Measurements from ENCODE around the gene EVPL.
"Not testable (repeated sequence)": the region's sequence is repeated elsewhere in the genome, so short reads cannot be mapped to it uniquely, and the experiment has no call there.

GRCh38 chr17:75969044-75969443 lies 58.1 kb downstream of the EVPL start:
- not testable (repeated sequence) for TF ChIP-seq CTCF (conservative IDR thresholded peaks at IDR 0.05); ZFX (IDR thresholded peaks at IDR 0.05)

Data from C4-2B (cell line).